Effector memory CD4-positive, alpha-beta T cell (primary cell): ENCODE data around the gene TMEM108.

ENCODE experiments used
- DNase-seq, 3 donors: peaks; one replicate each; pipeline ENCODE4 v3.0.0-alpha.2; 2020
- H3K27ac ChIP-seq: 2 replicates; pipeline ENCODE4 v1.7.0; 2013; ENCODE audit warnings: mild to moderate bottlenecking, low read length, moderate library complexity; ENCODE audit not compliant: insufficient read depth, poor library complexity, severe bottlenecking
- H3K27me3 ChIP-seq: replicated peaks from 2 replicates; pipeline ENCODE4 v1.7.0; 2013; ENCODE audit warnings: mild to moderate bottlenecking, low read length; ENCODE audit not compliant: insufficient read depth, control insufficient read depth, poor library complexity, severe bottlenecking
- H3K36me3 ChIP-seq: 2 replicates; pipeline ENCODE4 v1.7.0; 2013; ENCODE audit warnings: mild to moderate bottlenecking, low read length, moderate library complexity; ENCODE audit not compliant: control insufficient read depth, insufficient read depth
- H3K4me1 ChIP-seq: 2 replicates; pipeline ENCODE4 v1.7.0; 2013; ENCODE audit warnings: low read length, mild to moderate bottlenecking; ENCODE audit not compliant: control insufficient read depth, insufficient read depth, poor library complexity, severe bottlenecking
- H3K4me3 ChIP-seq: 2 replicates; pipeline ENCODE4 v1.7.0; 2013; ENCODE audit warnings: low read length, low read depth, mild to moderate bottlenecking; ENCODE audit not compliant: insufficient read depth, poor library complexity, severe bottlenecking
- H3K9me3 ChIP-seq: 2 replicates; pipeline ENCODE4 v1.7.0; 2013; ENCODE audit warnings: mild to moderate bottlenecking, low read length, moderate library complexity; ENCODE audit not compliant: control insufficient read depth

The TMEM108 gene

GRCh38 chr3:133112666-133113065 lies 74.5 kb downstream of the TMEM108 start:
- no peaks in the 10 kb centered on the region for H3K4me1 ChIP-seq
- no peaks in the 10 kb centered on the region for H3K9me3 ChIP-seq
- no peak overlapping the region for H3K4me3 ChIP-seq
- DNase-seq, result no peak
- H3K27me3 ChIP-seq, result no peaks in the 10 kb centered on the region
- H3K36me3 ChIP-seq, result no peaks in the 10 kb centered on the region
- H3K27ac ChIP-seq, result no peak overlapping the region

GRCh38 chr3:133113526-133113925 lies 75.3 kb downstream of the TMEM108 start:
- DNase-seq, result no peak
- Histone ChIP-seq H3K9me3 (no peaks in the 10 kb centered on the region), H3K36me3 (no peaks in the 10 kb centered on the region), H3K4me3 (no peak overlapping the region), H3K4me1 (no peaks in the 10 kb centered on the region), H3K27me3 (no peaks in the 10 kb centered on the region), H3K27ac (no peak overlapping the region)

- no peaks in the 10 kb centered on the region for H3K9me3 ChIP-seq
Measured at GRCh38 chr3:133113927-133114597, 75.9 kb downstream of the TMEM108 start.

GRCh38 chr3:133115176-133115575 lies 77.0 kb downstream of the TMEM108 start:
- H3K27ac ChIP-seq, result no peak overlapping the region
- DNase-seq, result no peak
- no peaks in the 10 kb centered on the region for H3K27me3 ChIP-seq
- H3K36me3 ChIP-seq, result no peaks in the 10 kb centered on the region
- no peak overlapping the region for H3K4me3 ChIP-seq
- H3K9me3 ChIP-seq, result no peaks in the 10 kb centered on the region
- no peaks in the 10 kb centered on the region for H3K4me1 ChIP-seq

More at GRCh38 chr3:133113927-133114597, 75.9 kb downstream of the TMEM108 start:
- DNase-seq, result no peak
- H3K4me3 ChIP-seq, result no peak overlapping the region
- no peaks in the 10 kb centered on the region for H3K36me3 ChIP-seq
- no peak overlapping the region for H3K27ac ChIP-seq
- no peaks in the 10 kb centered on the region for H3K27me3 ChIP-seq
- no peaks in the 10 kb centered on the region for H3K4me1 ChIP-seq

GRCh38 chr3:133117342-133117741 lies 79.2 kb downstream of the TMEM108 start:
- H3K4me1 ChIP-seq, result no peaks in the 10 kb centered on the region
- no peaks in the 10 kb centered on the region for H3K27me3 ChIP-seq
- H3K9me3 ChIP-seq, result no peaks in the 10 kb centered on the region
- H3K36me3 ChIP-seq, result no peaks in the 10 kb centered on the region
- no peak for DNase-seq
- no peak overlapping the region for H3K27ac ChIP-seq
- no peak overlapping the region for H3K4me3 ChIP-seq

- no peak for DNase-seq
- Histone ChIP-seq H3K4me1 (no peaks in the 10 kb centered on the region), H3K36me3 (no peaks in the 10 kb centered on the region), H3K27ac (no peak overlapping the region), H3K27me3 (no peaks in the 10 kb centered on the region), H3K9me3 (no peaks in the 10 kb centered on the region), H3K4me3 (no peak overlapping the region)
Measured at GRCh38 chr3:133119176-133119575, 81.0 kb downstream of the TMEM108 start.

GRCh38 chr3:133121450-133121849 lies 83.3 kb downstream of the TMEM108 start:
- H3K4me3 ChIP-seq, result no peak overlapping the region
- no peaks in the 10 kb centered on the region for H3K4me1 ChIP-seq
- no peak overlapping the region for H3K27ac ChIP-seq
- H3K9me3 ChIP-seq, result no peaks in the 10 kb centered on the region
- H3K36me3 ChIP-seq, result no peaks in the 10 kb centered on the region
- no peaks in the 10 kb centered on the region for H3K27me3 ChIP-seq
- no peak for DNase-seq

GRCh38 chr3:133123636-133124035 lies 85.4 kb downstream of the TMEM108 start:
- H3K27me3 ChIP-seq, result no peaks in the 10 kb centered on the region
- no peaks in the 10 kb centered on the region for H3K36me3 ChIP-seq
- no peak for DNase-seq
- H3K27ac ChIP-seq, result no peak overlapping the region
- H3K4me1 ChIP-seq, result no peaks in the 10 kb centered on the region
- no peak overlapping the region for H3K4me3 ChIP-seq
- H3K9me3 ChIP-seq, result no peaks in the 10 kb centered on the region

- Histone ChIP-seq H3K27me3 (no peaks in the 10 kb centered on the region), H3K9me3 (no peaks in the 10 kb centered on the region), H3K4me1 (no peaks in the 10 kb centered on the region), H3K27ac (no peak overlapping the region), H3K4me3 (no peak overlapping the region), H3K36me3 (no peaks in the 10 kb centered on the region)
- no peak for DNase-seq
Measured at GRCh38 chr3:133124511-133124910, 86.3 kb downstream of the TMEM108 start.

- Histone ChIP-seq H3K27me3 (no peaks in the 10 kb centered on the region), H3K27ac (no peak overlapping the region), H3K9me3 (no peaks in the 10 kb centered on the region), H3K4me1 (no peaks in the 10 kb centered on the region), H3K36me3 (no peaks in the 10 kb centered on the region), H3K4me3 (no peak overlapping the region)
- no peak for DNase-seq
Measured at GRCh38 chr3:133125171-133125570, 87.0 kb downstream of the TMEM108 start.
